Measurements from ENCODE around the gene PCTP.

PCTP gene

GRCh38 chr17:55794725-55795482 is 44.1 kb downstream of the PCTP start:
- DNase-seq (ENCODE audit: low read depth): no peak

DNA sequence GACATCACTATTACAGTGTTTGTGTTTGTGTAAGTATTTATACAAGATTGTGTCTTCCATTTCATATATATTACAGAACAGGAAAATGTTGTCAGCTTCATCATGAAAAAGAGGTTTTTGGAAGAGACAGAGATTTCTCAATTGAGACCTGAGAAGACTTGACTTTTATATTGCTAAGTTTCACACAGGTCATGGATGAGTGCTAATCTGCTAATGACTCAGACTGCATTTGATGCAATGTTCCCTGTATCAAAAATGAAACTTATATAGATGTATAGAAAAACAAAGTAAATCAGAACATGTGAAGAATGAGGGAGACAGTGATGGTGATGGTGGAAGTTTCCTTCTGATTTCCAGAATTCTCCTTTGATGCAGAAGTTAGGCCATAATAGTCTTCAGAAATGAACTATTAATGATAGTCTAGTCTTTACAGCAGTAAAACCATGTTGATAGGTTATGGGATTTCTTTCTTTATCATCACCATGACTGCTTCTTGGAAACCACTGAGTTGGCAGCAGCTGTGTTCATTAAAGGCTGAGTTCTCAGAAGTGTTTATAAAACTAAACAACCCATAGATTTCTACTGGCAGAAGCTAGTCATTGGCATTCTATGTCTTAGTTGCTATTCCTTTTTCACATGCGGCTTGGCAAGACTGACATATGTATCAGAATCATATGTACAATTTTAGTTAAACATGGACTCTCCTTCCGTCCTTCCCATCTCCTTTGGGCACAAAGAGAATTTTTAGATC is 56.1 kb downstream of the PCTP start:
- DNase-seq (ENCODE audit: low read depth): no peak

DNA sequence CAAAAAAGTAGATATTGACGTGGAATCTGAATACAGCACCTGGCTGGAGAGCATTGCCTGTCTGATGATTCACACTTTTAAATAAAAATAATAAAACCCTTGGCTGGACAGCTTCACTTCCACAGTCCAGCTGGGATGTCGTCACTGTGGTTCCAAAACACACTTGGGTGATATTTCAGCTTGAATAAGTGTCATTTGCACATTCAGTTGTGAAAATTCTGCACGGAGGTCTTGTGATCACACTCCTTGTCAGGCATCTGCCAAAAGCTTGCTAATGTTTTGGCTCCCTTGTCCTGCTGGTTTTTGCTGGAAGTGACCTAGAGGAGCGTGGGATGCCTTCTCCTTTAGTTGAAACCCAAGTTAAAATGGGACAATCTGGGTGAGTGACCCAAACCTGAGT is 60.7 kb downstream of the PCTP start:
- no peak for DNase-seq (ENCODE audit: low read depth)

- DNase-seq (ENCODE audit: low read depth): no peak
Observed at GRCh38 chr17:55812323-55812722, 61.5 kb downstream of the PCTP start.

GRCh38 chr17:55813944-55814343 is 63.1 kb downstream of the PCTP start:
- no peak for DNase-seq (ENCODE audit: low read depth)

- no peak for DNase-seq (ENCODE audit: low read depth)
Observed at GRCh38 chr17:55814377-55814776, 63.5 kb downstream of the PCTP start.

DNA sequence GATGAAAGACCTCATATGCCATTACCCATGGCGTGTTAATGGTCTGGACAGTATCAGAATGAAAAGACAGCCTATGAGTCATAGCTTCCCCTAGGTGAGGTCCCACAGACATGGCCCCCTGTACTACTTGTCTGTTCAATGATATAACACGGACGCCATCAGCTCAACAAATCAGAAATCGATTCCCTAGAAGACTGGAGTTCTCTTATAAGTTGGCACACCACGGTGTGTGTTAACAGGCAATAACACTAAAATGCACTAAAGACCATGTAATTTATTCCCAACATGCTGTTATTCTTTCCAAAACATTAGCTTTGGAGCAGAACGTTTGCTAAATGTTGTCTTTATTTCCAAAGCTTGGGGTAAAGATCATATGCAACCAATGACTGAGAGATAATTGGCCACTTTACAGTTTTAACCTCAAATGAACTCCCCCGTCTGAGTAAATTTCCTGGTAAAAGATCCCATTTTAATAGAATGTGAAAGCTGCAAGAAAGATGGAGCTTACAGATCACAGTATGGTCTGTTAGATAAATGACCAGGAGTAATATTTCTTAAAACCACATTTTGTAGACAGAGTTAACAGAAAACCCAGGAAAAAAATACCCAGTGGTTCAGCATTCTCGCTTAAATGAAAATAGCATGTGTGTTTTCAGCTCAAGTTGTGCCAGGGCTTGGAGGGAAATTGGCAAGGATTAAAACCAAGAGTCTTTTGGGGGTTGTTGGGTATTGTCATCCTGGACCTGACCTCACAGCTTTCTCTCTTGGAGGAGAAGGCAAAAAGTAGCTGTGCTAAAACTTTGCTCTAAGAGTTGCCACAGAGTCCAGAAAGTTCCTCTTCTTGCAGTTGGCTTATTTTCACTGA is 65.9 kb downstream of the PCTP start:
- DNase-seq (ENCODE audit: low read depth): no peak

DNA sequence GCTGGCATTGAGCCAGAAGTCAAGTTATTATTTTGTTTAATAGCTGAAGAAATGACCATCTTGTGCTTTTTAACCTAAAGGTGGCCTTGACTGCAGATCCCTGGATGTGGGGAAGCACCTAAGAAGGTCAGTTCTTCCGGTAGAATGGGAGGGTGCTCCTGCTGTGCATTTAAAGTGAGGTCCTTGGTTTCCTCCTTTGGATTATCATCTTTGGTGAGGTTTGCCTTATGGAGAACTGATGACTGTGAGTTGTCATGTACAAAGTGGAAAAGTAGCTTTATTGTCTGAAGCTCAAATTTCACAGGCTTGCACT is 66.5 kb downstream of the PCTP start:
- no peak for DNase-seq (ENCODE audit: low read depth)

- no peak for DNase-seq (ENCODE audit: low read depth)
Observed at GRCh38 chr17:55818026-55818425, 67.2 kb downstream of the PCTP start.

DNA sequence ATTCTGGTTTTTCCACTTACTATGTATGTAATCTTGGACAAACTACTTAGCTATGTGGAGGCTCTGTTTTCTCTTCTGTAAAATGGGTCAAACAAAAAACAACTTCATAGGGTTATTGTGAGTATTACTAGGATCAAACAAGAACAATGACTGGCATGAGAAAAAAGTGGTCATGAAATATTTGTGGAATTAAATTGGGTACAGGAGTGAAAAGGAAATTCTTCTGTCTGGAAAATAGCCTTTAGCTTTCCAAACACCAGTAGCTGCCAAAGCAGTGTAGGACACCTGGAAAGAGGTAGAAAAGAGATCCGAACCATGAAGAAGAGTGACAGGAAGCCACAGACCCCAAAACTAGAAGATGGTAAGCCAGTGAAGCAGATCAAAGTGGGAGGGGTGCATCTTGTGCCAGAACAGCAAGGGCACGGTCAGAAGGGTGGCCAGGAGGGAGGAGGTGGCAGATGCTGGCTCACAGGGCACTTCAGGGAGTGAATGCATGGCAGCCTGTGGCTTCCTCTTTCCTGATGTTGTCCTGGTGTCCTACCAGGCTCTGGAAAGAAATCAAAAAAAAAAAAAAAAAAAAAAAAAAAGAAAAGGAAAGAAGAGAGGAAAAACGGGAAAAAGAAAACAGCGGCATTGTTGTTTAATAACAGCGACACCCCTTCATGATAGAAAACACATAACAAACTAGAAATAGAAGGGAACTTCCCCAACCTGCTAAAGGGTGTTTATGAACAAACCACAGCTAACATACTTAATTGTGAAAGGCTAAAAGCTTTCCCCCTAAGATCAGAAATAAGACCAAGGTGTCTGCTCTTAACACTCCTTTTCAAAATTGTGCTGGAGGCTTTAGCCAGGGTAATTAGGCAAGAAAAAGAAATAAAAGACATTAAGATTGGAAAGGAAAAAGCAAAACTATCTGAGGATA is 67.9 kb downstream of the PCTP start:
- no peak for DNase-seq (ENCODE audit: low read depth)

DNA sequence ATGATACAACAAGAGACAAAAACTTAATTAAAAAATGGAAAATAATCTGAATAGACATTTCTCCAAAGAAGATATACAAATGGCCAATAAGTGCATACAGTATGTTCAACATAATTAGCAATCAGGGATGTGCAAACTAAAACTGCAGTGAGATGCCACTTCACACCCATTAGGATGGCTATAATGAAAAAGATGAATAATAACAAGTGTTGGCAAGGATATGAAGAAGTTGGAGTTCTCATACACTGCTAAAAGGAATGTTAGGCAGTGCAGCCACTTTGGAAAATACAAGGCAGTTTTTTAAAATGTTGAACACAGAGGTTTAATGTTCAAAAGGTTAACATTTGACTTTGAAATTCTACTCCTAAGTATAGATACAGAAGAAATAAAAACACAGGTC is 69.8 kb downstream of the PCTP start:
- no peak for DNase-seq (ENCODE audit: low read depth)

DNA sequence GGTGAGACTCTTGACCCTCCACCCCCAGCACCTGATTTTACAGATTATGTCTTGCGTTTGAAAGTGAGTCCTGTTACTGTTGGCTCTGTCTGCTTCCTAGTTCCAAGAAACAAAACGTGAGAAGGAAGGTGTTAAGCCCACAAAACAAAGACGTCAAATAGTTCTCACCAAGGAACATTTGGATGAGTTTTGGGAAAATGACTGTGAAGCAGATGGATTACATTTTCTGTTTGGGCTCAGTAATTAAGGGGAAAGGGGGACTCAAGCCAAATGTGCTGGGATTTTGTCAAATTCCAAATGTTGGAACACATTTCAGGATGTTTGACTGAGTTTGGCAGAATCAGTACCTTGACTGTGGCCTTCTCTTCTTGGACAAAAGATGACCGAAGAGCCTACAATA is 71.2 kb downstream of the PCTP start:
- no peak for DNase-seq (ENCODE audit: low read depth)

- no peak for DNase-seq (ENCODE audit: low read depth)
Observed at GRCh38 chr17:55825213-55825612, 74.4 kb downstream of the PCTP start.

Data from stimulated activated CD8-positive, alpha-beta memory T cell treated with anti-CD3 and anti-CD28 coated beads, Interleukin-15, amount 100 ng/mL, for 24 hours (primary cell).